ENCODE data around the gene MAP3K10. TPM values are rescaled to one million over a fixed set of nuclear protein-coding genes. Genes with fewer than 3 reads are reported as not detected.

Gene MAP3K10
- total and polyA plus RNA-seq, 2 of the 13 experiments (the other 11 are each of a cell fraction or from before 2014, with no cell fraction given): 3.4 to 5.0 TPM

DNA sequence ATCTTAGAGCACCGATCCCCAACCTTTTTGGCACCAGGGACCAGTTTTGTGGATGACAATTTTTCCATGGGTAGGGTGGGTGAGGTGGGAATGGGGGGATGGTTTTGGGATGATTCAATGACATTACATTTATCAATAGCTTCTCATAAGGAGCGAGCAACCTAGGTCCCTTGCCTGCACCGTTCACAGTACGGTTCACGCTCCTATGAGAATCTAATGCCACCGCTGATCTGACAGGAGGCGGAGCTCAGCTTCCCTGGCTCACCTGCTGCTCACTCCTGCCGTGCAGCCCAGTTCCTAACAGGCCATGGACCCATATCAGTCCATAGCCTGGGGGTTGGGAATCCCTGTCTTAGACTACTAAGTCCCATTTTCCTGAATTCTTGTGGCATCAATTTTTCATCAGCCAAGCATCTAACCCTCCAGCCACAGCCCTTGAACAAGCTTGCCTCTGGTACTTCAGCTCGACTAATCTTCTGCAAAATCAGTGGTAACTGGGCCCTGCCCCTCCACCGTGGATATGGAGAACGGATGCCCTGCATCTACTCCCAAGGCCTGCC, 37.0 kb upstream of the MAP3K10 start:
- peaks cover 30% of the 10 kb centered on the region for H3K4me1 ChIP-seq (ENCODE audit: insufficient read depth, low read length)
- FAIRE-seq (no peak), ATAC-seq (no peak), DNase-seq (ENCODE audit: low spot score) (no peak)
- no peaks in the 10 kb centered on the region for H3K36me3 ChIP-seq (replicated peaks in 1 of 2; ENCODE audit: control insufficient read depth in 1 of 2, insufficient read depth in 2 of 2, low read length in 2 of 2)
- no peaks in the 10 kb centered on the region for H3K79me2 ChIP-seq (ENCODE audit: insufficient read depth, low read length)
- no peak overlapping the region for H3K4me2 ChIP-seq (ENCODE audit: low read depth, low read length)
- 33% methylated on average over 11 of the region's 11 CpGs for WGBS (ENCODE audit: low lambda C conversion rate)
- no peaks in the 10 kb centered on the region for H3K9me3 ChIP-seq (ENCODE audit: low read length)
- H3K27me3 ChIP-seq (ENCODE audit: control insufficient read depth in 1 of 2, insufficient read depth in 2 of 2, low read length in 2 of 2): no peaks in the 10 kb centered on the region; a peak in 1 of 5 replicates
- H4K20me1 ChIP-seq (ENCODE audit: insufficient read depth, low read length): no peaks in the 10 kb centered on the region
- TF ChIP-seq ZNF75D (CRISPR knock-in tag; IDR thresholded peaks at IDR 0.05; ENCODE audit: borderline replicate concordance) (no peak), SRSF9 (IDR thresholded peaks at IDR 0.05; ENCODE audit: borderline replicate concordance, insufficient read depth, low read depth, low read length, poor library complexity, severe bottlenecking) (no peak), KAT2B (IDR thresholded peaks at IDR 0.05; ENCODE audit: borderline replicate concordance, low read depth, low read length) (no peak), ZBTB21 (CRISPR knock-in tag; IDR thresholded peaks at IDR 0.05) (no peak), ZNF792 (CRISPR knock-in tag; IDR thresholded peaks at IDR 0.05) (no peak), THAP11 (CRISPR knock-in tag; IDR thresholded peaks at IDR 0.05) (no peak), ZNF724P (CRISPR knock-in tag; IDR thresholded peaks at IDR 0.05; ENCODE audit: borderline replicate concordance) (no peak)
- TF ChIP-seq, protein P1, sequence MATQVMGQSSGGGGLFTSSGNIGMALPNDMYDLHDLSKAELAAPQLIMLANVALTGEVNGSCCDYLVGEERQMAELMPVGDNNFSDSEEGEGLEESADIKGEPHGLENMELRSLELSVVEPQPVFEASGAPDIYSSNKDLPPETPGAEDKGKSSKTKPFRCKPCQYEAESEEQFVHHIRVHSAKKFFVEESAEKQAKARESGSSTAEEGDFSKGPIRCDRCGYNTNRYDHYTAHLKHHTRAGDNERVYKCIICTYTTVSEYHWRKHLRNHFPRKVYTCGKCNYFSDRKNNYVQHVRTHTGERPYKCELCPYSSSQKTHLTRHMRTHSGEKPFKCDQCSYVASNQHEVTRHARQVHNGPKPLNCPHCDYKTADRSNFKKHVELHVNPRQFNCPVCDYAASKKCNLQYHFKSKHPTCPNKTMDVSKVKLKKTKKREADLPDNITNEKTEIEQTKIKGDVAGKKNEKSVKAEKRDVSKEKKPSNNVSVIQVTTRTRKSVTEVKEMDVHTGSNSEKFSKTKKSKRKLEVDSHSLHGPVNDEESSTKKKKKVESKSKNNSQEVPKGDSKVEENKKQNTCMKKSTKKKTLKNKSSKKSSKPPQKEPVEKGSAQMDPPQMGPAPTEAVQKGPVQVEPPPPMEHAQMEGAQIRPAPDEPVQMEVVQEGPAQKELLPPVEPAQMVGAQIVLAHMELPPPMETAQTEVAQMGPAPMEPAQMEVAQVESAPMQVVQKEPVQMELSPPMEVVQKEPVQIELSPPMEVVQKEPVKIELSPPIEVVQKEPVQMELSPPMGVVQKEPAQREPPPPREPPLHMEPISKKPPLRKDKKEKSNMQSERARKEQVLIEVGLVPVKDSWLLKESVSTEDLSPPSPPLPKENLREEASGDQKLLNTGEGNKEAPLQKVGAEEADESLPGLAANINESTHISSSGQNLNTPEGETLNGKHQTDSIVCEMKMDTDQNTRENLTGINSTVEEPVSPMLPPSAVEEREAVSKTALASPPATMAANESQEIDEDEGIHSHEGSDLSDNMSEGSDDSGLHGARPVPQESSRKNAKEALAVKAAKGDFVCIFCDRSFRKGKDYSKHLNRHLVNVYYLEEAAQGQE (IDR thresholded peaks at IDR 0.05; ENCODE audit: borderline replicate concordance in 1 of 2, low read depth in 1 of 2, low read length in 2 of 2): no peak
- TF ChIP-seq, protein P2, sequence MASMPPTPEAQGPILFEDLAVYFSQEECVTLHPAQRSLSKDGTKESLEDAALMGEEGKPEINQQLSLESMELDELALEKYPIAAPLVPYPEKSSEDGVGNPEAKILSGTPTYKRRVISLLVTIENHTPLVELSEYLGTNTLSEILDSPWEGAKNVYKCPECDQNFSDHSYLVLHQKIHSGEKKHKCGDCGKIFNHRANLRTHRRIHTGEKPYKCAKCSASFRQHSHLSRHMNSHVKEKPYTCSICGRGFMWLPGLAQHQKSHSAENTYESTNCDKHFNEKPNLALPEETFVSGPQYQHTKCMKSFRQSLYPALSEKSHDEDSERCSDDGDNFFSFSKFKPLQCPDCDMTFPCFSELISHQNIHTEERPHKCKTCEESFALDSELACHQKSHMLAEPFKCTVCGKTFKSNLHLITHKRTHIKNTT (CRISPR knock-in tag; IDR thresholded peaks at IDR 0.05): no peak
- TF ChIP-seq, protein P3, sequence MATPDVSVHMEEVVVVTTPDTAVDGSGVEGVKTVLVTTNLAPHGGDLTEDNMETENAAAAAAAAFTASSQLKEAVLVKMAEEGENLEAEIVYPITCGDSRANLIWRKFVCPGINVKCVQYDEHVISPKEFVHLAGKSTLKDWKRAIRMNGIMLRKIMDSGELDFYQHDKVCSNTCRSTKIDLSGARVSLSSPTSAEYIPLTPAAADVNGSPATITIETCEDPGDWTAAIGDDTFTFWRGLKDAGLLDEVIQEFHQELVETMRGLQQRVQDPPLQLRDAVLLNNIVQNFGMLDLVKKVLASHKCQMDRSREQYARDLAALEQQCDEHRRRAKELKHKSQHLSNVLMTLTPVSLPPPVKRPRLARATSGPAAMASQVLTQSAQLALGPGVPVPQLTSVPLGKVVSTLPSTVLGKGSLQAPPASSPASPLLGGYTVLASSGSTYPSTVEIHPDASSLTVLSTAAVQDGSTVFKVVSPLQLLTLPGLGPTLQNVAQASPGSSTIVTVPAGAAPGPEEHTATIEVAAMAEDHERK (CRISPR knock-in tag; IDR thresholded peaks at IDR 0.05; ENCODE audit: low read depth): no peak
- POLR2A ChIA-PET: interaction anchor here (1.0 kb wide), 1 partner anchor 75 kb away, joined by 3 read pairs; no protein-coding TSS in a partner anchor
- H3K9ac ChIP-seq (ENCODE audit: insufficient read depth, low read depth, low read length): no peak overlapping the region
- intact Hi-C loops (cut with micrococcal nuclease; ENCODE audit: unreplicated experiment) (no loop called here), in situ Hi-C loops (cut with HindIII; ENCODE audit: extremely low pct_ligation_motif_present, low pct_unique_long_range_greater_than_20kb) (no loop called here)
- no peak overlapping the region for H3K4me3 ChIP-seq (replicated peaks in 1 of 3; ENCODE audit: insufficient read depth in 1 of 3, low read depth in 2 of 3, low read length in 3 of 3)
- CTCF ChIA-PET (ENCODE audit: low intra/inter-chr PET ratio, low total read pairs): no interaction called here
- no peak overlapping the region for H3K27ac ChIP-seq (ENCODE audit: extremely low read length, insufficient read depth, low read length)
- H2AFZ ChIP-seq (ENCODE audit: low read length): no peak overlapping the region
- BruUV-seq (replicated peaks): no TSS peak

Data from HepG2 (cell line).